Muscle layer of duodenum (tissue), 2 donors: Measurements from ENCODE around the gene MRPL46.

ENCODE experiments used
- H3K27ac ChIP-seq: one replicate; pipeline ENCODE4 v1.7.0; 2013; ENCODE audit warnings: mild to moderate bottlenecking, low read length
- H3K27me3 ChIP-seq: one replicate; pipeline ENCODE4 v1.7.0; 2013; ENCODE audit warnings: low read depth, mild to moderate bottlenecking, control low read depth, low read length
- H3K36me3 ChIP-seq, 2 donors: one replicate each; pipeline ENCODE4 v1.7.0; 2013; ENCODE audit warnings: low read length in 2 of 2, control low read depth in 1 of 2, mild to moderate bottlenecking in 1 of 2; ENCODE audit not compliant: insufficient read depth in 2 of 2, control insufficient read depth in 1 of 2
- H3K4me1 ChIP-seq, 2 donors: one replicate each; pipeline ENCODE4 v1.7.0; 2013; ENCODE audit warnings: low read length in 2 of 2, mild to moderate bottlenecking in 2 of 2, control low read depth in 1 of 2, moderate library complexity in 1 of 2; ENCODE audit not compliant: insufficient read depth in 2 of 2, control insufficient read depth in 1 of 2
- H3K4me3 ChIP-seq, 2 donors: one replicate each; pipeline ENCODE4 v1.7.0; 2013; ENCODE audit warnings: low read length in 2 of 2, low read depth in 1 of 2, mild to moderate bottlenecking in 1 of 2
- H3K9me3 ChIP-seq, 2 donors: one replicate each; pipeline ENCODE4 v1.7.0; 2013; ENCODE audit warnings: low read length in 2 of 2, control low read depth in 1 of 2, mild to moderate bottlenecking in 1 of 2; ENCODE audit not compliant: control insufficient read depth in 1 of 2
- donor health status: healthy.

MRPL46 gene

DNA sequence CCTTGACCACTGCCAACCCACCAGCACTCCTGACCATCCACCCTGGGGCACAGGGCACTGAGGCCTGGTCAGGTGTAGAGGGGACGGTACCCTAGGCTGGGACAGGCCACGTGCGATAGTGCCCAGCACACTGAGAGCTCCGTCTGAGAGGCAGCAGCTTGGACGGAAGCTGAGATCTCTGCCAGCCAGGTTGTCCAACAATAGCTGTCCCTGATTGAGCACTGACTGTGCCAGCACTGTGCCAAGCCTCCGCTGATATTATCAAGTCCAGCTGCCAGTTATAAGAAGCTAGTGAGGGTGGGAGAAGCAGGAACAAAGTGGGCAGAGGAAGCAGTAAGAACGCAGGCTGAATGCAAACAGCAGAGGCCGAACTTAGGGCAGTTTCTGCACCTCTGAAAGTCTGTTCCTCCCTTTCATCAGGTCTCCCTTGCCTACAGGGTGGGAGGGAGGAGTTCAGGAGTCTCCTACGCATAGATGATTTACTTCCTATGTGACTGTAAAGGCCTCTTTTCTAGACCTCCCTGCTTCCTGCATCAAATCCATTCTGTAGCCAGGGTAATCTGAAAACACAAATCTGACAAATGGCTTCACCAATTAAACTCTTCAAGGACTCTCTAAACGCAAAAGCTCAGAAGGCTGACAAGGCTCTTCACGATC lies 30.0 kb upstream of the MRPL46 start:
- H3K4me1 ChIP-seq: no peaks in the 10 kb centered on the region
- H3K27ac ChIP-seq: no peak overlapping the region
- H3K9me3 ChIP-seq: no peaks in the 10 kb centered on the region
- no peak overlapping the region for H3K4me3 ChIP-seq
- peaks cover 5 to 49% of the 10 kb centered on the region in 2 donors for H3K36me3 ChIP-seq
- H3K27me3 ChIP-seq: no peaks in the 10 kb centered on the region

DNA sequence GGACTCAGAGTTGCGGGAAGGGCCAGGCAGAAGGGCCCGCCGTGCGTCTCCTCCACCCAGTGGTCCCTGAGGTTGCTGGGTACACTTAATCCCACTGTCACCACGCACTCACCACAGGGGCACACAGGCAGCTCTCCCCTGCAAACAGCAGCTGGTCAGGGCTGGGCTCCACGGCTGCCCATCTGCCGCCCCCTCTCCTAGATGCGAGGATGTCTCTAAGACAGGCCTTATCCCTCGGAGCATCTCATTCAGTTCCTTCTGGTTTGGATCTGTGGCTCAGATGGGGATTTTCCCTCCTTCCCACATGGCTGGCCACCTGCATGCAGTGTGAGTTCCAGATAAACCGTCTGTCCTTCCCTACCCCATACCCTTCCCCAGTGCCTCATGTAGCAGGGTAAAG lies 26.7 kb upstream of the MRPL46 start:
- Histone ChIP-seq H3K9me3 (no peaks in the 10 kb centered on the region), H3K36me3 (peaks cover 5 to 42% of the 10 kb centered on the region in 2 donors), H3K27me3 (no peaks in the 10 kb centered on the region), H3K4me1 (no peaks in the 10 kb centered on the region), H3K4me3 (no peak overlapping the region), H3K27ac (no peak overlapping the region)

DNA sequence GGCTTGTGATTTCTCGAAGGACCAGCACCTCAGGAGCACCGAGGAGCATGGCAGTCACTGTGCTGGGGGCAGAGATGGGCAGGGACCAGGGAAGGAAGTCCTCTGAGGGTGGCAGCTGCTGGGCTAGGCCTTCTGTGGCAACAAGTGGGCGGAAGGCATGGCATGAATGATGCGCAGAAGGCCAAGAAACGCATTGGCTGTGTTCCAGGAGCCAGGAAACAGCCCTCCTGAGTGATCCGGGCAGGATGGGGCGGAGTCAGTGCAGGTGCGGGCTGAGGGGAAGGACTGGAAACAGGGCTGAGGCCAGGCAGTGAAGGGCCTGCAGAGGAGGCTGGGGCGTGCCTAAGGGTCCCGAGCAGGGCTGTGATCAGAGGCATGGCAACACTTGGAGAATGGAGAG lies 24.0 kb upstream of the MRPL46 start:
- Histone ChIP-seq H3K9me3 (no peaks in the 10 kb centered on the region), H3K27ac (no peak overlapping the region), H3K27me3 (no peaks in the 10 kb centered on the region), H3K36me3 (peaks cover 0 to 19% of the 10 kb centered on the region in 2 donors), H3K4me3 (no peak overlapping the region), H3K4me1 (no peaks in the 10 kb centered on the region)

DNA sequence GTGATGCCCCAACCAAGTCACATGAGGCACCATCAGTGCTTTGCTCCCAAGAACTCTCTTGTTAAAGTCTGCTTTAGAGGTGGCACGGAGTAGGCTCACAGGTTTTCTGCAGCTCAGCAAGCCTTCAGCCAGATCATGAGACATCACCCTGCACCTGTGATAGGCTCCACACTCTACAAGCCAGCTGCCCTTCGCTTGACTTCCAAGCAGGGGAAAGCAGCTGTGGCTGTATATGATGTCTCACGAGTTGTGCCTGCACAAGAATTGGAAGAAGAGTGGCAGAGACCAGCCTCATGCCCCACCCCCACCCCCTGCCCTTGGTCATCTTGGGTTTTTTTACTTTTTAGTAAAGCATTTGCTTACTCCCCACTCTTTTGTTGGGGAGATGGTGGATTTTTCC lies 22.8 kb upstream of the MRPL46 start:
- Histone ChIP-seq H3K9me3 (no peaks in the 10 kb centered on the region), H3K36me3 (peaks cover 0 to 8% of the 10 kb centered on the region in 2 donors), H3K27ac (no peak overlapping the region), H3K27me3 (no peaks in the 10 kb centered on the region), H3K4me3 (no peak overlapping the region), H3K4me1 (no peaks in the 10 kb centered on the region)

DNA sequence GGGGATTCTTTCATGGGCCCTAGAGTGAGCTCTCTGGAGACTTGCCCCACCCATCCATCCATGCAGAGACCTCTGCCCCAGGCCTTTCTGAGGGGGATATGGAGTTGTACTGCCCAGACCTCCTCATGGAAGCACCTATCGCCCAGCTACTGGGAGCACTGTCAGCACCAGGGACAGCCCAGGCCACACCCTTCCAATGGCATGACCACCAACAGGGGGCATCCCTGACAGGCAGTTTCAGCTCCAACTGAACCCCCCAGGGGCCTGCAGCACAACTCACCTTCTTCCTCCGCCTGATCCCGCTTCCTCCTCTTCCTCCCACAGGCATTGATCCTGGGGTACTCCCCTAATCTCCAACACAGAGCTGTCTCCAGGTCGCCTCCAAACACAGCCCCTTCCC lies 22.1 kb upstream of the MRPL46 start:
- Histone ChIP-seq H3K36me3 (peaks cover 0 to 8% of the 10 kb centered on the region in 2 donors), H3K27me3 (no peaks in the 10 kb centered on the region), H3K27ac (no peak overlapping the region), H3K9me3 (no peaks in the 10 kb centered on the region), H3K4me3 (no peak overlapping the region), H3K4me1 (no peaks in the 10 kb centered on the region)

DNA sequence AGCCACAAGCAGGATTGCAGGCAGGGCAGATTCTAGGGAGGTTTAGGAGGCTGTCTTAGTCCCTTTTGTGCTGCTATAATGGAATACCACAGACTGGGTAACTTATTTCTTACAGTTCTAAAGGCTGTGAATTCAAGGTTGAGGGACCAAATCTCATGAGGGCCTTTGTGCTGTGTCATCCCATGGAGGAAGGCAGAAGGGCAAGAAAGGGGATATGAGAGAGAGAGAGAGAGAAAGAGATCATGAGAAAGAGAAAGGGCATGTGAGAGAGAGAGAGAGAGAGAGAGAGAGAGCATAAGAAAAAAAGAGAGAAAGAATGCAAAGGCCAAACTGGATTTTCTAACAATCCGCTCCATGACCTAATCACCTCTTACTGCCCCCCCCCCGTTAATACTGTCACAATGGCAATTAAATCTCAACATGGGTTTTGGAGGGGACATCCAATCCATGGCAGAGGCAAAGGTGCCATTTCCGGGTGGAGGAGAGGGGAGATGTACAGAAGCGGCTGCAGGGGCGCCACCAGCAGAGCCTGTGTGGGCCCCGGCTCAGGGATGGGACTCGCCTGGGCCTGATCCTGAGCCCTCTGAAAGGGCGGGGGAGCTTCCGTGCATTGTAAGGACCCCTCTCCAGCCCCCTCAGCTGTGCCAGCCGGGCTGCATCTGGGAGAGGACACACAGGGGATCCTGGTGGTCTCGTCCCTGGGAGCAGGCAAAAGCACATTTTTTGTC lies 20.8 kb upstream of the MRPL46 start:
- no peak overlapping the region for H3K27ac ChIP-seq
- no peaks in the 10 kb centered on the region for H3K4me1 ChIP-seq
- H3K36me3 ChIP-seq: no peaks in the 10 kb centered on the region
- H3K27me3 ChIP-seq: no peaks in the 10 kb centered on the region
- H3K9me3 ChIP-seq: no peaks in the 10 kb centered on the region
- no peak overlapping the region for H3K4me3 ChIP-seq

DNA sequence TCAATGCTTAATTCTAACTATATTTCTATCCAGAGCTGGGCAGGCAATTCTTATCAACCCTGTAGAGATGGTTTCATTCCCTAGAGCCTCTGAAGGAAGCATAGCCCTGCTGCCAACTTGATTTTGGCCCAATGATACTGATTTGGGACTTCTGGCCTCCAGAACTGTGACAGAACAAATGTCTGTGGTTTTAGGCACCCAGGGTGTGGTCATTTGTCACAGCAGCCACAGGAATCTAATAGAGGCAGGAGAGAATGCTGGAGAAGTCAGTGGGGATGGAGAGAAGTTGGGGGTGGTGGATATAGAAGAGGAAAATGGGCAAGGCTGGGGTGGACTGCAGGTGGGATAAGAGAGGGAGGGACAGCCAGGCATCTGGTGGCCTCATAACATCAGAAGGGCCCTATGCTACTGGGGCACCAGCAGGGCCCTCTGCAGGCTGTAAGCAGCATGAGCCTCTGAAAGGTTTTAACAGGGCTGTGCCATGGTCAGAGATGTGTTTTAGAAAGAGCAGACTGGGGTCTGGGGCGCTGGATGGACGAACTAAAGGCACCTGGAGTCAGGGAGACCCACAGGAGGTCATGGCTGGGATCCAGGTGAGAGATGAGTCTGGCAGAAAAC lies 20.1 kb upstream of the MRPL46 start:
- Histone ChIP-seq H3K9me3 (no peaks in the 10 kb centered on the region), H3K4me3 (no peak overlapping the region), H3K4me1 (no peaks in the 10 kb centered on the region), H3K27ac (no peak overlapping the region), H3K27me3 (no peaks in the 10 kb centered on the region), H3K36me3 (no peaks in the 10 kb centered on the region)

DNA sequence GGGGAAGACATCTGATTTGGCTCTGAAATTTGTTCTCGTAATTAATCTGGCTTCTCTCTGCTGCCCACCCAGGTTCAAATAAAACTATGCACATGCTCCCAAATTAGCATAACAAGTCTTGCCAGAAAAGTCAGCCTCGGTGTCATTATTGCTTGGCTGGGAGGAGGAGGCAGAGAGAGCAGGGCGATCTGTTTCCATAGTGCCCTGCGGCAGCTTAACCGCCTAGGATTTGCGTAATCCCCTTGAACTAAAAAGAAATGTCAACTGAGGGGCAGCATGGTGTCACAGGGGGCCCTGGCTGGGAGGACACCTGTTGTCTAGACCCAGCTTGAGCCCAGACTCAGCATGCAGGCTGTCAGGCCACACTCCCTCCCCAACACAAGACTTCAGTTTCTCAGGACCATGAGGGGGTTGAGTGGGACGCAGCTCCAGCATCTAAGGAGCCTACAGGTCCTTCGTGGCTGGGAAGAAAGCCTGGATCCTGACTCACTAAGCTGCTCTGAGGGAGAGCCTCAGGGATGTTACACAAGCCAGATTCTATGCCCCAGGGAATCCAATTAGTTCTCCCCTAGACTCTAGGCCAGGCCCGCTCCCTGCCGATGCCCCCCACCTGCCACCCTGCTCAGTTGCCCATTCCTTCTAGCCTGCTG lies 17.6 kb upstream of the MRPL46 start:
- Histone ChIP-seq H3K9me3 (no peaks in the 10 kb centered on the region), H3K4me3 (no peak overlapping the region), H3K4me1 (no peaks in the 10 kb centered on the region), H3K27me3 (no peaks in the 10 kb centered on the region), H3K27ac (no peak overlapping the region), H3K36me3 (no peaks in the 10 kb centered on the region)

DNA sequence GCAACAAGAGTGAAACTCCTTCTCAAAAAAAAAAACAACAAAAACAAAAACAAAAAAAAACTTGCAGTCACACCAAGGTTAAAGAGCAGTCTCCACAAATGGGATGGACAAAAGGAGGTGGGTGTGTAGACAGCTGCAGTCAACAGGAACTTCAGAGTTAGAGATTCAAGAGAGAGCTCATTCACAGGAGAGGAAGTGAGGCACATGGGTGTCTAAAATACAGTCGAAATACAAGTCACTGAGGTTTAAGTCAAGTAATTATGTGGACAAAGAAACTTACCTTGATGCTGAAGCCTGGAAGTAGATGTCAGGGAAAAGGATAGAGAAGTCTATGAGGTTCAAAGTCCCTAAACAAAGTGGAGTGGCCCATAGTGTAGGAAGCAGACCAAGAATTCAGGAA lies 15.1 kb upstream of the MRPL46 start:
- Histone ChIP-seq H3K4me3 (no peak overlapping the region), H3K9me3 (no peaks in the 10 kb centered on the region), H3K27ac (no peak overlapping the region), H3K36me3 (peaks cover 13% of the 10 kb centered on the region in 2 donors), H3K27me3 (no peaks in the 10 kb centered on the region), H3K4me1 (no peaks in the 10 kb centered on the region)

DNA sequence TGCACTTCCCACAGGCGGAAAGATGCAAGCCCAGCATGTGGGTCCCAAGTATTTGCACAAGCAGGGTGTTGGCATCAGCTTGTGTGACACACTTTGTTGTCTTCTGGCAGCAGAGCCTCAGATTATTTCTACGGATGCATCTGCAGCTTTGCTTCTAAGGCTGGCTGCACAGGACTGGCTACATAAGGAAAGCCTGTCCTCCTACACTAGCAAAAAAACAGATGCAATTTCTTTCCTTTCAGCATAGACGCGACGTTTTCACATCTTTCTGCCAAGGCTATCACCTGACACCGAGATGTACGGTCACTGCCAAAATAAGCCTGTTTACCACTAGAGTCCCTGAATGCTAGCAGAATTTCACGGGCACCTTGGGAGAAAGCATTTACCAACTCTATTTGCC lies 13.8 kb upstream of the MRPL46 start:
- Histone ChIP-seq H3K27ac (no peak overlapping the region), H3K27me3 (no peaks in the 10 kb centered on the region), H3K9me3 (no peaks in the 10 kb centered on the region), H3K4me1 (no peaks in the 10 kb centered on the region), H3K36me3 (peaks cover 18 to 19% of the 10 kb centered on the region in 2 donors), H3K4me3 (no peak overlapping the region)

DNA sequence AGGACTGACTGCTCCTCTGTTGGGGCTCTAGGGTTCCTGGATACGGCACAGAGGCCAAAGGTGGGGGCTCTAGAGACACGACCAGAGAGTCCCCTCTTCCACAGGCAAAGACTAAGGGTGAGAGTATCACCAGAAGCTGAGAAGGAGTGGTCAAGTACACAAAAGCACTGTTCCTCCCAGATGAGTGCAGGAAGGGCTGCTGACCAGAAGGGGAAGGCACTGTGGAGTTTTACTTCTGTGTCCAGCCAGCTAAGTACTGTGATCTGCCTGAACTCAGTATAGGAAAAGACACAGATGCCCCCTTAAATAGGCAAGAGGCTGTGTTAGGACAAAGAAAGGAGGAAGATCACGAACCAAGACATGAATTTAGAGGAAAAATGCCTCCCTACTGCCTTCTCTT lies 12.0 kb upstream of the MRPL46 start:
- Histone ChIP-seq H3K27me3 (no peaks in the 10 kb centered on the region), H3K4me1 (no peaks in the 10 kb centered on the region), H3K27ac (no peak overlapping the region), H3K9me3 (no peaks in the 10 kb centered on the region), H3K36me3 (peaks cover 18 to 33% of the 10 kb centered on the region in 2 donors), H3K4me3 (no peak overlapping the region)
